Mammary epithelial cell (primary cell): ENCODE data around the gene TUBGCP5.
A peak's percentile ranks its signal among the peaks of the same experiment; 100 is the strongest.

Experiments used
- CTCF ChIP-seq, 2 donors: IDR thresholded peaks in 1 of 2; conservative IDR thresholded peaks in 1 of 2; 2 replicates each; pipeline ENCODE4 v1.5.1; 2011 to 2012; ENCODE audit warnings: inconsistent platforms in 2 of 2, low read length in 2 of 2, mild to moderate bottlenecking in 2 of 2, control low read depth in 1 of 2, low read depth in 1 of 2; ENCODE audit not compliant: insufficient read depth in 1 of 2; ENCODE audit errors: extremely low read depth in 1 of 2
- EZH2 ChIP-seq: IDR thresholded peaks from 2 replicates; pipeline ENCODE4 v1.6.1; 2012; ENCODE audit warnings: low read length, inconsistent platforms, borderline replicate concordance

GRCh38 chr15:22954798-22955543 is 84.4 kb downstream of the TUBGCP5 start:
- peak; percentile 26 to 47 for TF ChIP-seq CTCF (conservative IDR thresholded peaks at IDR 0.05 in 1 of 2, IDR thresholded peaks at IDR 0.05 in 1 of 2; ENCODE audit: extremely low read depth in 1 of 2, insufficient read depth in 1 of 2, low read depth in 1 of 2, low read length in 2 of 2)
- TF ChIP-seq EZH2: no peak
